MCF 10A (cell line): ENCODE results near the gene ADAMTS8. TPM values are rescaled to one million over a fixed set of nuclear protein-coding genes. Genes with fewer than 3 reads are reported as not detected.

ENCODE experiments used
- BruUV-seq: library from RNA; stranded (reverse); fragments of 400-500 nt; replicated peaks from 2 replicates; lab custom pipeline; 2021; lab: Mats Ljungman, UMichigan
- CTCF ChIA-PET: fragments of 300-600 bp; sonication (Branson Sonifier 250); formaldehyde crosslinking; extraction: SDS; loops from one replicate; lab custom pipeline; 2021; ENCODE audit warnings: antibody characterized with exemption, inconsistent platforms; lab: Yijun Ruan, JAX
- POLR2A ChIA-PET: fragments of 300-600, 350-650 bp; sonication (Branson Sonifier 250); formaldehyde crosslinking; extraction: SDS; loops from one replicate; lab custom pipeline; 2020; ENCODE audit warnings: antibody characterized with exemption, inconsistent platforms; lab: Yijun Ruan, JAX
- DNase-seq: peaks from one replicate; pipeline ENCODE4 v3.0.0-alpha.2; 2018; ENCODE audit not compliant: unreplicated experiment
- H3K27ac Mint-ChIP-seq: one replicate; pipeline ENCODE4 v1.8.0; 2022; ENCODE audit warnings: mild to moderate bottlenecking, low read depth, mixed read lengths; ENCODE audit not compliant: unreplicated experiment
- H3K27me3 Mint-ChIP-seq: one replicate; pipeline ENCODE4 v1.8.0; 2022; ENCODE audit warnings: mixed read lengths; ENCODE audit not compliant: insufficient read depth, unreplicated experiment
- H3K36me3 Mint-ChIP-seq: one replicate; pipeline ENCODE4 v1.8.0; 2022; ENCODE audit warnings: mild to moderate bottlenecking, moderate library complexity, mixed read lengths; ENCODE audit not compliant: insufficient read depth, unreplicated experiment
- H3K4me1 Mint-ChIP-seq: one replicate; pipeline ENCODE4 v1.8.0; 2022; ENCODE audit warnings: mixed read lengths; ENCODE audit not compliant: insufficient read depth, unreplicated experiment
- H3K4me3 Mint-ChIP-seq: one replicate; pipeline ENCODE4 v1.8.0; 2022; ENCODE audit warnings: mild to moderate bottlenecking, moderate library complexity, mixed read lengths; ENCODE audit not compliant: unreplicated experiment
- H3K9me3 Mint-ChIP-seq: one replicate; pipeline ENCODE4 v1.8.0; 2022; ENCODE audit warnings: mixed read lengths; ENCODE audit not compliant: unreplicated experiment
- CTCF ChIP-seq: fragments of 200-600 bp; IDR thresholded peaks from one replicate; pipeline ENCODE4 v1.8.0; 2022; ENCODE audit warnings: antibody characterized with exemption, mild to moderate bottlenecking; ENCODE audit not compliant: unreplicated experiment
- intact Hi-C: fragments of 100-400 bp; cut with micrococcal nuclease; formaldehyde crosslinking; loops from 2 replicates; pipeline ENCODE4 v1.14.1; 2022
- total RNA-seq: library from RNA; stranded (reverse); gene quantifications from 2 replicates; pipeline ENCODE4 v1.2.3, GENCODE V29; 2022

The ADAMTS8 gene
- total RNA-seq, 1 experiment from 2014 or later = not detected

GRCh38 chr11:130416906-130417305 lies 11.5 kb downstream of the ADAMTS8 start:
- Mint-ChIP-seq H3K4me3 (no peak overlapping the region), H3K9me3 (no peaks in the 10 kb centered on the region), H3K36me3 (no peaks in the 10 kb centered on the region), H3K27me3 (peaks cover 12% of the 10 kb centered on the region), H3K27ac (no peak overlapping the region), H3K4me1 (peaks cover 9% of the 10 kb centered on the region)
- no peak for TF ChIP-seq CTCF
- ChIA-PET POLR2A (no interaction called here), CTCF (interaction anchor here (0.5 to 6.2 kb wide), 8 partner anchors 15 to 1154 kb away, joined by 3 to 38 read pairs (median 4); no protein-coding TSS in a partner anchor)
- intact Hi-C loops = no loop called here
- BruUV-seq = no TSS peak
- no peak for DNase-seq

DNA sequence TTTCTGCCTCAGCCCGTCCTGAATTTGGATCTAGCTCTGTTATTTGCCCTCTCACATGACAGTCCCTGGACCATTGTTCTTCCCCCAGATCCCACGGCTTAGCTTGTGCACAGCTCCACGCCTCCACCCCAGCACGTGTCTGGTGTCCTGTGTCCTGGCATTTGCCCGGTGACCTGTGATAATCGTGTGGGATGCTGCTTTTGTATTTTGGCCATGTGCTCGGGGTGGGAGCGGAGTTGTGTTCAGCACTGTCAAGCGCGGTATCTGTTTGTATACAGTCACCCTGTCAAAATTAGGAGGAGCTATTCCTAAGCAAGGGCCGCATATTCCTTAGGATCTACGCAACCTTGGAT lies 11.9 kb downstream of the ADAMTS8 start:
- Mint-ChIP-seq H3K4me1 (peaks cover 9% of the 10 kb centered on the region), H3K27ac (no peak overlapping the region), H3K36me3 (no peaks in the 10 kb centered on the region), H3K27me3 (peaks cover 12% of the 10 kb centered on the region), H3K9me3 (no peaks in the 10 kb centered on the region), H3K4me3 (no peak overlapping the region)
- intact Hi-C loops = no loop called here
- DNase-seq = no peak
- no TSS peak for BruUV-seq
- ChIA-PET POLR2A (no interaction called here), CTCF (interaction anchor here (0.5 to 6.2 kb wide), 8 partner anchors 15 to 1155 kb away, joined by 3 to 38 read pairs (median 4); no protein-coding TSS in a partner anchor)
- TF ChIP-seq CTCF = no peak

GRCh38 chr11:130415731-130416529 lies 12.5 kb downstream of the ADAMTS8 start:
- TF ChIP-seq CTCF = no peak
- no TSS peak for BruUV-seq
- Mint-ChIP-seq H3K27ac (no peak overlapping the region), H3K27me3 (peaks cover 7% of the 10 kb centered on the region), H3K36me3 (no peaks in the 10 kb centered on the region), H3K4me1 (peaks cover 9% of the 10 kb centered on the region), H3K9me3 (no peaks in the 10 kb centered on the region), H3K4me3 (no peak overlapping the region)
- ChIA-PET CTCF (interaction anchor here (0.6 to 6.2 kb wide), 9 partner anchors 16 to 478 kb away, joined by 3 to 38 read pairs (median 4); no protein-coding TSS in a partner anchor), POLR2A (no interaction called here)
- DNase-seq = no peak
- intact Hi-C loops = no loop called here
